Dermis blood vessel endothelial cell (primary cell): Measurements from ENCODE around the gene TRAPPC13. TPM values are rescaled to one million over a fixed set of nuclear protein-coding genes. Genes with fewer than 3 reads are reported as not detected.
"Not testable (repeated sequence)": the region's sequence is repeated elsewhere in the genome, so short reads cannot be mapped to it uniquely, and the experiment has no call there.

Experiments
- DNase-seq: peaks from one replicate; pipeline ENCODE4 v3.0.0; 2010
- total RNA-seq: library from RNA; depleted of rRNA; stranded (reverse); fragments of >200 nt; gene quantifications from 2 replicates; pipeline ENCODE4 v1.2.3, GENCODE V29; 2014

The TRAPPC13 gene, protein sequence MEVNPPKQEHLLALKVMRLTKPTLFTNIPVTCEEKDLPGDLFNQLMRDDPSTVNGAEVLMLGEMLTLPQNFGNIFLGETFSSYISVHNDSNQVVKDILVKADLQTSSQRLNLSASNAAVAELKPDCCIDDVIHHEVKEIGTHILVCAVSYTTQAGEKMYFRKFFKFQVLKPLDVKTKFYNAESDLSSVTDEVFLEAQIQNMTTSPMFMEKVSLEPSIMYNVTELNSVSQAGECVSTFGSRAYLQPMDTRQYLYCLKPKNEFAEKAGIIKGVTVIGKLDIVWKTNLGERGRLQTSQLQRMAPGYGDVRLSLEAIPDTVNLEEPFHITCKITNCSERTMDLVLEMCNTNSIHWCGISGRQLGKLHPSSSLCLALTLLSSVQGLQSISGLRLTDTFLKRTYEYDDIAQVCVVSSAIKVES
- total RNA-seq = 29.0 and 29.3 TPM in 2 replicates

DNA sequence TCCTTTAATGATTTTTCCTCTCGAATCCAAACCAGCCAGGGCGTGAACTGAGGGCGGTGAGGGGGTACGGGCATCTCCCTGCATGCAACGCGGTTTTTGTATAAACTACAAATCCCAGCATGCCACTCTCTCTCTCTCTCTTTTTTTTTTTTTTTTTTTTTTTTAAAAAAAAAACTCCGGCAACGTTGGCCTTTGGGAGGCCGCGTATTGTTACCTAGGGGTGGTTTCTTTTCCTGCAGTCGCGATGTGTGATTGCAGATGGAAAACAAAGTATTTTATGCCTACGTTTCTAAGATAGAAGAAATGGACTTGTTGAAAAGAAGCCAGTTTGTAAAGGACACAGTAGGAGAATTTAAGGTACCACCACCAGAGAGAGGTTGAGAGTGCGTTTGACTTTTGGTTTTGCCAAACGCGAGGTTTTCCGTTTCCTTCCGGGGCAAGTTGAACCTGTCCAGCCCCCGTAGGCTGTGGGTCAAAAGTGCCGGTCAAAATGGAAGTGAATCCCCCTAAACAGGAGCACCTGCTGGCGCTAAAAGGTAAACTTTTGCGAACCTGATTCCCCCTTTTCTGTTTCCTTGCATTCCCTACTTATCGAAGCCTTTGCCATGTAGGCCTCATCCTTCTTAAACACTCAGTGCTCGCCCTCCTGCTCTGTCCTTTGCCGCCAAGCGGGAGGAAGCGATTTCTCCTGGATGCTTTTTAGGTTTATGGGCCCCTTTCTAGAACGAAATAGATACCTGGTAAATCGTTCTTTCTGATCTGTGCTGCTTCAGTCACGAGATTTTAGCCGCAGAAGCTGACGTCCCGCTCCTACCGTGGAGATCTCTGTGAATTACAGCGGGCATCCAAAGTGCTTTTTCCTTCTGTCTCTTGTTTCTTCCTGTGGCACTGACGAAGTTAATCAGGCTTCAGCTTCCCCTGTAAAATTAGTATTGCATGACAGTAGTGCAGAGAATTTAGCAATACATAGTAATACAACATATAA lies at the start of gene TRAPPC13, which contains the start of gene SHLD3:
TRAPPC13 (plus strand) TSS at position 457 of the 985 bp plus-strand sequence; CDS start at position 491, 34 bp downstream.
SHLD3 (plus strand) TSS at position 457 of the 985 bp plus-strand sequence. CDS start 4,561 bp downstream, outside the sequence.
- DNase-seq = peak; percentile 91

DNA sequence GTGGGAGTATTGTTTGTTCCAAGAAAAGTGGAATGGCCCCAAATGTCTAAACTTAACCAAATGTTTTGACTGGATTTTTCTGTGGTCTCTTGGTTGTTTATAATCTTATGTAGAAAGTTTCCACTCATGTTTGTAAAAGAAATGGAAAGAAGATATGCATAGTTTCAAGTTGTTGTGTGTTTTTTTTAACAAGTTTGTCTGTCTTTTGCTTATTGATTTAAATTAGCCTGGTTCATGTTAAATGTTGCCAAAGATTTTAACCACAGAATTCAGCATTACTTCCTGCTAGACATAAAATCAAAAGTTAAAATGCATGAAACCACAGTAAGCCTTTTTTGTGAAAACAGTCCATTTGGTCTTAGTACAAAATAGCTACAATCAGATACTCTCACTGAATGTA lies 47.7 kb upstream of the TRAPPC13 start:
- DNase-seq = no peak

DNA sequence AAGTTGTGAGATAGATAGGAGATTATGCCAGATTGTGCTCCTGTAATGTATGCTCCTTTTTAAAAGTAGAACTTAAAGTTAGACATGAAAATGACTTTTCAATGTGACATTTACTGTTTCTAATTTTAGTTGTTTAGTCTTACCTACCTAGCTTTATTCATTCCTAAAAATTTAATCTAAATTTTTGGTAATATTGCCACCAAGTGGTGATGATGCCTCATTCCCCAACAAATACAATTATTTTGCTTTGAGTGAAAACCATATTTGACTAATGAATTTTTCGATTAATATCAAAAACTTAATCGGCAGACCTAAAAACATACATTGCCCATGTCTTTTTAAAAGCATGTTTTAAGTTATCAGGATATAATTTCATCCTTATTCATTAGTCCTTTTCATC lies 36.1 kb upstream of the TRAPPC13 start:
- peak; percentile 20 for DNase-seq

DNA sequence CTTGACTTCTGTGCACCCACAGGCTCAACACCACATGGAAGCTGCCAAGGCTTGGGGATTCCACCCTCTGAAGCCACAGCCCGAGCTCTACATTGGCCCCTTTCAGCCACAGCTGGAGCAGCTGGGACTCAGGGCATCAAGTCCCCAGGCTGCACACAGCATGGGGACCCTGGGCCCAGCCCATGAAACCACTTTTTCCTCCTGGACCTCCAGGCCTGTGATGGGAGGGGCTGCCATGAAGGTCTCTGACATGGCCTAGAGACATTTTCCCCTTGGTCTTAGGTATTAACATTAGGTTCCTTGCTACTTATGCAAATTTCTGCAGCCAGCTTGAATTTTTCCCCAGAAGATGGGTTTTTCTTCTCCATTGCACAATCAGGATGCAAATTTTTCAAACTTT lies 23.1 kb upstream of the TRAPPC13 start:
- DNase-seq = not testable (repeated sequence)

DNA sequence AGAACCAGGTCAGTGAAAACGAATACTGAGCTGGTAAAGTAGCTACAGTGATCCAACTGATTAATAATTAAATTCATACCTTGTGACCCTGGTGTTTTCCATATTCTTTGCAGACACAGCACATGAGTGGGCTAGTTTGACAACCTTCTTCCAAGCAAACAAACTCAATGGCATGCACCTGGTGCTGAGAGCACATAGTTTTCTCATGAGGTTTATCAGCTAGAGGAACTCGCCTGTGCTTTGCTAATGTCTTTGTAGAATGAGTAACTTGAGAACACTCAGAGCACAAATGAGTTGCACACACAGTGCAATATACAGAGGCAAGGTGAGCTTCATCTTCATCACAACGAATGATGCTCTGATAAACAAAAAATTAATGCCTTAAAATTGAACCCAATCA lies 13.3 kb upstream of the TRAPPC13 start:
- no peak for DNase-seq

DNA sequence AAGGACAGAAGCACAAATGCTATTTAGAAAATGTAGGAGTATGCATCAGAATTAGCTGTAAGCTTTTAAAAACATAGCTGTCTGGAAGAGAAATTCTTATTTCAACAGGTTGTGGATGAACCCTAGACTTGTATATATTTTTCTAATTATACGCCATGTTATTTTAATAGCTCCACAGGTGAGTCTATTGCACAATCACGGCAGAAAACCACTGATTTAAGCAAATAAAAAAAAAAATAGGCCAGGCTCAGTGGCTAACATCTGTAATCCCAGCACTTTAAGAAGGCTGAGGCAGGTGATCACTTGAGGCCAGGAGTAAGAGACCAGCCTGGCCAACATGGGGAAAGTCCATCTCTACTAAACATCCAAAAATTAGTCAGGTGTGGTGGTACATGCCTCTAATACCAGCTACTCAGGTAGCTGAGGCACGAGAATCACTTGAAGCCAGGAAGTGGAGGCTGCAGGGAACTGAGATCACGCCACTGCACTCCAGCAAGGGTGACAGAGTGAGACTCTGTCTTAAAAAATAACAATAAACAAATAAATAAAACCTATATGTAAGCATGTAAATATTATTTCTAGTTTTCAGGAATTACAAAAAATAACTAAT lies 12.4 kb upstream of the TRAPPC13 start:
- no peak for DNase-seq

DNA sequence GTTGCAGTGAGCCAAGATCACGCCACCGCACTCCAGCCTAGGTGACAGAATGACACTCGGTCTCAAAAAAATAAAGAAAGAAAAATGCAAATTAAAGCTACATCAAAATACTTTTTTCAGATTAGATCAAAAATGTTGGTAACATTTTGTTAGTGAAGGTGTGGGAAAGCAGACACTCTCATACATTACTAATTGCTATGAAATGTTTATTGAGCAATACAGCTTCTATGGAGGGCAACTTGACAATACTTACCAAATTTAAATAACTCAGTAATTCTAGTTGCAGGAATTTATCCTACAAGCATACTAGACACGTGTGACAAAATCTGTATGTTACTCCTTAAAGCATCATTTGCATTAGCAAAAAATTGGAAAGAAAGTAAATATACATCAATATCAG lies 4.8 kb upstream of the TRAPPC13 start:
- DNase-seq = no peak

DNA sequence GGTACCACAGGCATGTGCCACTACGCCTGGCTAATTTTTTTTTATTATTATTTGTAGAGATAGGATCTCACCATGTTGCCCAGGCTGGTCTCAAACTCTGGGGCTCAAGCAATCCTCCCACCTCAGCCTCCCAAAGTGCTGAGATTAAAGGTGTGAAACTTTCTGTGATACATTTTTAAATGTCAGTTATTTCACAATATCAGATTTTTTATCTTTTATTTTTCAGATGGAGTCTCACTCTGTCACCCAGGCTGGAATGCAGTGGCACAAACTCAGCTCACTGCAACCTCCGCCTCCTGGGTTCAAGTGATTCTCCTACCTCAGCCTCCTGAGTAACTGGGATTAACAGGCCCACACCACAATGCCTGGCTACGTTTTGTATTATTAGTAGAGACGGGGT lies 2.9 kb upstream of the TRAPPC13 start:
- not testable (repeated sequence) for DNase-seq

DNA sequence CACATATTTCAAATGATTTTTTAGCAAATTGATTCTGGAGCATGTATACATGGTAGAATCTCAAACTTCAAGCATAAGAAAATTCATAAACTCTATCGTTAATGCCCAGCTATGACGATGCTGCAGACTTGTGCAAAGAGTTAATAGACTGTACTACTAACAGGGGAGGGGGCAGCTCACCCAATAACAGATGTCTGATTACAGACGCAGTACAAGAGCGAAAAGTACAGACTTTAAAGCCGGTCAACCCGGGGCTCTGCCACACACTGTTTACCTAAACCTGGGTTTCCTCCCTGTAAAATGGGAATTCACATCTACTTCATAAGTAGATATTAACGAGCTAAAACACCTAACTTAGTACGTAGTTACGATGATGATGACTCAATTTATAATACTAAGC lies 1.3 kb upstream of the TRAPPC13 start:
- DNase-seq = no peak

DNA sequence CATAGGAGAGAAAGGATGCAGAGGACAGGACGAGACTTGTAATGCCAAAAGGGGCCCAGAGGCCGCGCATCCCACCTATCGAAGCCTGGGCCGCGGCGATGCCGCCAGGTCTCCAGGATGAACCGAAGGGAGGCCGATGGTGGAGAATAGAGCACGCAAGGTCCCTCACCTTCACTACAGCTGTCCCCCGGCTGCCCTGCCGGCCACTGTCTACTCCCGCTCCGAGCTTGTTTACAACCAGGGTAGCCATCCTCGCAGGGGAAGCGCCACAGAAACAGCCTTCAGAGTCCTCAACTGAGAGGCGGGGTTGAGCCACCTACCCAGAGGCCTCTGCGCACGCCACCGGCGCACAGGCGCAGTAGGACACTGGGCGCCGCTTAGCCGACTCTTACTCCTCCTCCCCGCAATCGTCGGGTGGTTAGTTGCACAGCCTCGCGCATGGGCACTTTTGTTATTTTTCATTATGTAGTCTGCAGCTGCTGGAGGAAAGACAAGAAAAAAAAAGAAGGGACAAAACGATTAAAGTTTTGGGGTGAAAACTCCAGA lies 729 bp upstream of the TRAPPC13 start, which contains the start of gene TRIM23:
TRIM23 (minus strand) TSS at position 309 of the 546 bp plus-strand sequence; CDS start at position 250, 59 bp downstream.
- peak; percentile 95 for DNase-seq

DNA sequence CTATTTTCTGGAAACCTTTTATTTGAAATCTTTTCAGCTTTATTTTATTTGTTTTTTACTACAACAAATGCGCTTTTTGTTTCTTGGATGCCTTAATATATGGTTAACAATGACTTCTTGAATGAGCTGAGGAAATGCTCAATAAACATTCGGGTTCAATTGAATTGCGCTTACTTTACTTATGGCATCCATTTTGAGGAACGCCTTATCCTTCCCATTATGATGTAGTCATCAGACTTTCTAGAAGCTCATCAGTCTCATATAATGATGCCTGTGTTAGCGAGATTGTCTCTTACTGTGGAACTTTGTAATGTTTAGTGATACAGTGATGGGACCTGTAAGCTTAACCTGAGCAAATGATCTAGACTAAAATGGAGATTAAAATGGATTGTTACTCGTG lies 916 bp downstream of the TRAPPC13 start:
- peak; percentile 4 for DNase-seq

DNA sequence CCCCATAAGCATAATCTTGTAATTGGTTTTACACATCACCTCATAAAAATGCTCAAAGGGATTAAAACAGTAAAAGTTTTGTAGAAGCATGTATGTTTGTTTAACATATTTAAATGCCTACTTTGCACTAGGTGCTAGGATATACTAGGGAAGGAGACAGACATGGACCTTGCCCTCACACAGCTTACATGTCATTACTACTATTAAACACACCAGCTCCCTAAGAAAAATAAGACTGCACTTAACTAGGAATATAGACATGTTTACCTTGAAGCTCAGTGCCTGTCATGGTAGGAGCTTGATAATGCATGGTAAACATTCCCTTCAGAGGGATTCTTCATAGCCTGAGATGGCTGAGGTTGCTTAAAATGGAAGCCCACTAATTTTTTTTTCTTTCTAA lies 6.2 kb downstream of the TRAPPC13 start:
- DNase-seq = no peak

DNA sequence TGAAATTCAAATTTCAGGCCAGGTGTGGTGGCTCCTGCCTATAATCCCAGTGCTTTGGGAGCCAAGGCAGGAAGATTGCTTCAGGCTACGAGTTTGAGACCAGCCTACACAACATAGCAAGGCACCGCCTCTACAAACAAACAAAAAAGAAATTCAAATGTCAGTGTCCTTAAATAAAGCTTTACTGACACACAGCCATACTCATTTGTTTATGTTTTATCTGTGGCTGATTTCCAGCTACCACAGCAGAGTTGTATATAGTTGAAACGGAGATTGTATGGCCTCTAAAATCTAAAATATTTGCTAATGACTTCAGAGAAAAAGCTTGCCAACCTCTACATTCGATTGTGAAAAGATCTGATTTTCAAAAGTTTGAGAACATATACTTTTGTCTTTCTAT lies 15.4 kb downstream of the TRAPPC13 start:
- DNase-seq = no peak

DNA sequence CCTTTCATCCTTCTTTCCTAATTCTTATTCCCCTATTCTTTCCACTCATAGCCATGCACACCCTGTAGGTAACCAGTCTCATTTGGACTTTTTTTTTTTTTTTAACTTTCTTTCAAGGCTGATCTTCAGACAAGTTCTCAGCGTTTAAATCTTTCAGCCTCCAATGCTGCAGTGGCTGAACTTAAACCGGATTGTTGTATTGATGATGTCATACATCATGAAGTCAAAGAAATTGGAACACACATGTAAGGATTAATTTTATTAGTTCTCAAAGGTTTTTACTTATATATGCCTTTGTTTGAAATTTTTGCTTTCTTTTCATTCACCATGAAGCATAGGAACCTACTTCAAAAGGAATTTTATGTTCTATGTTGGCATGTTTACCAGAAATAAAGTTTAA lies 22.1 kb downstream of the TRAPPC13 start:
- no peak for DNase-seq

DNA sequence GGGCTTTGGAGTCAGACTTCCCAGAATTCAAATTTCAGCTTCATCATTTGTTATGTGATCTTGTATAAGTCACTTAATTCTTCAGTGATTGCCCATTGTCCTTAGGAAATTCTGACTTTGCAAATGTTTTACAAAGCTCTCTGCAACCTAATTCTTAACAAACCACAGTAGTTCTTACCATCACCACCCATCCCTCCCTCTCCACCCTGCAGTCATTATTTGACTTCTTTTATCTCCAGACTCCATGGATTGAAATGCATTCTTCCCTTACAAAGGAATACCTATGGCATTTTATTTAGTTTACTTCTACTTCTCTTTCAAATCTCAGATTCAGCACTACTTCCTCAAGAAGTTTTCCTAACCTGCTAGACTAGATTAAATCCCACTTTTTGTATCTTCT lies 23.1 kb downstream of the TRAPPC13 start:
- DNase-seq = no peak

DNA sequence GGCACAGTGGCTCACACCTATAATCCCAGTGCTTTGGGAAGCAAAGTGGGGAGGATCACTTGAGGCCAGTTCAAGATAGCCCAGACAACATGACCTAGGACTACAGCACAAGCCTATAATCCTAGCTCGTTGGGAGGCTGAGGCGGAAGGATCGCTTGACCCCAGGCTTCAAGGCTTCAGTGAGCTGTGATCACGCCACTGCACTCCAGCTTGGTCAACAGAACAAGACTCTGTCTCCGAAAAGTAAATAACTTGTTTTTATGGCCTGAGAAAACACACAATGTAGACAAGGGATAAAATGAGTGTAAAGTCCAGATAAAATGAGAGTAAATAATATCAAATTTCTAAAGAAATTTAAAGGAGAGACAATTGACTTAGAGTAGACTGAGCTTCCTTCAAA lies 26.3 kb downstream of the TRAPPC13 start:
- no peak for DNase-seq

DNA sequence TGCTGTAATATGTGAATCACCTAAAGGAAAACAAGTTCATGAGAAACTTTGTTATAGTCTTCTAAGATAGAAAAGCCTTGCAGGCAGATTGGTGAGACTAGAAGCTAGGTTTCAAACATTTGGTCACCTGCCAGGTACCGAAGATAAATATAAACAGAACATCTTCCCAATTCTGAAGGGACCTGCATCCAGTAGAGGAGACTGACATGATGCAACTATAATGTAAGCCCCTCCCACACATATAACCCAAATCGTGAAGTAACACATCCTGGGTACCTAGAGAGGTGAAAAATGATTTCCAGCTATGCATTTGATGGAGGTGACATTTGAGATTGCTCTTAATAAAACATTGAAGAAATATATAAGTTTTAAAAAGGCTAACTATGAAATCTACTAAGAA lies 29.9 kb downstream of the TRAPPC13 start:
- DNase-seq = no peak

DNA sequence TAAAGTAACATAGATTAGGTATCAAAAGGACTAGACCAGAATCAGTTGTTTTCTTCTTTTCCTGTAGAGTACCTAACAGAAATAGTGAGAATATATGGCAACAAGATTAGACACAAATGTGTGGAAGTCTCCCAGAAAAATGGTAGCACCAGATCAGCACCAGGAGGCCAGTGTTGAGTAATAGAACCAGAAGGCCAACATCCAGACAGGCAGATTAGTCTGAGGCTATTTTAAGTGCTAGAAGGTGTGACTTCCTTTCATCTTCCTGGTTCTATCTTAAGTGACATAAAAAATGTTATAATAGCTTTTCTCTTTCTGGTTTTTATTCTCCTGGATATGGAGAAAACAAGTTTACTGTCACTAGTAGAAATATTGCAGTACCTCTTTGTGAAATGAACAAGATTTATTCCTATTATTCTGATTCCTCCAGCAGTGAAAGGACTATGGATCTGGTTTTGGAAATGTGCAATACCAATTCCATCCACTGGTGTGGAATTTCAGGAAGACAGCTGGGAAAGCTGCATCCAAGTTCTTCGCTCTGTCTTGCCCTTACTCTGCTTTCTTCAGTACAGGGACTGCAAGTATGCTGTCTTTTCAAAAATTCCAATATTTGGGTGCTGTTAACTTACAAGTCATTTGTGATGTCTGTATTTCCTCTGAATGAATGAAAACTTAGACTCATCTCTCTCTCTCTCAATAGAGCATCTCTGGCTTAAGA lies 39.1 kb downstream of the TRAPPC13 start:
- DNase-seq = peak; percentile 28

DNA sequence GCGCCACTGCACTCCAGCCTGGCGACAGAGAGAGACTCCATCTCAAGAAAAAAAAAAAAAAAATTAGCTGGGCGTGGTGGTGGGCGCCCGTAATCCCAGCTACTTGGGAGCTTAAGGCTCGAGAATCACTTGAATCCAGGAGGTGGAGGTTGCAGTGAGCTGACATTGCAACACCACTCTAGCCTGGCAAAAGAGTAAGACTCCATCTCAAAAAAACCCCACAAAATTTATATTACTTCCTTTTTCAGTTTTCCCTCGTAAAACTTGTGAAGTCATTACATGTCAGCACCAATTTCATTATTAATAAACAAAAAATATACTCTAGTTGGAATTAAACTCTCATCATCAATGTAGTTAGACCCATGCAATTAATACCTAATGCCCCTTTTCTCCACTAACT lies 43.9 kb downstream of the TRAPPC13 start:
- no peak for DNase-seq

DNA sequence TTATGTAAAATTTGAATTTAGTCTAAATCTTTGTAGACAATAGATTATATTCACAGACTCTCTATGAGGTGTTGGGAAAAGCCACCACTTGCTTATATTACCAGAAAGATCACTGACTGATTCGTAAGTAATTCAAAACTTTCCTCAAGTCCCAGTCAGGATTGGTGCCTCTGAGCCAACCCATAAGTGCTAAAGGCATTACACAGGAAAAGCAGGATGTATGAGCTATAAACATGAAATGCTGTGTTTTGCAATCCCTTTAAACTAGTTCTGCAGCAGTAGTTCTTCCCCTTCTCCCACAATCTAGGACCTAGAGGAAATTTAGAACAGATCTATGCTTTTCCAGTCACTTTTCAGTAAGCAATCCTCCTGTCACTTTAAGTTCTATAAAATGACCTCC lies 48.0 kb downstream of the TRAPPC13 start:
- no peak for DNase-seq

DNA sequence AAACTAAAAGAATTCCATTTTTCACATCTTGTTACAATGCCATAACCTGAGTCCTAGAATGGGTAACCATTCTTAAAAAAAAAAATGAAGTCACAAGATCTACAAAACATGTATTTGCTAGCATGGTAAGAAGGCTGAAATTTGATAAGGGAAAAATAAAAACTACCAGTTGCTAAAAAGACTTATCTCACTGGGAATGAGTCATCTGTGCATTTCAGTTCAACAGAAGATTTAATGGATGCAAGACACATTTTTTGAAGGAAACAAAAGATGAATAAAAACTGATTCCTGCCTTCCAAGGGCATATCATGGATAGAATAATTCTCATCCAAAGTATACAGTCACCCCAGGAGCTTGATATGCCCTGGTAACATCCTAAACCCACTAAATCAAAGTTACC lies 49.9 kb downstream of the TRAPPC13 start:
- DNase-seq = no peak

DNA sequence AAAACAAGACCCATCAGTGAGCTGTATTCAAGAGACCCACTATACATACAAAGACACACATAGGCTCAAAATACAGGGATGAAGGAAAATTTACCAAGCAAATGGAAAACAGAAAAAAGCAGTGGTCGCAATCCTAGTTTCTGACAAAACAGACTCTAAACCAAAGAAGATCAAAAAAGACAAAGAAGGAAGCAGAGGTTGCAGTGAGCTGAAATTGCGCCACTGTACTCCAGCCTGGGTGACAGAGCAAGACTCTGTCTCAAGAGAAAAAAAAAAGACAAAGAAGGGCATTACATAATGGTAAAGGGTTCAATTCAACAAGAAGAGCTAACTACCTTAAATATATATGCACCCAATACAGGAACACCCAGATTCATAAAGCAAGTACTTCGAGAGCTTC lies 51.2 kb downstream of the TRAPPC13 start:
- not testable (repeated sequence) for DNase-seq
